HepG2 (cell line): ENCODE results near the gene GPBAR1. TPM values are rescaled to one million over a fixed set of nuclear protein-coding genes. Genes with fewer than 3 reads are reported as not detected.

Experiments
- ARHGAP35 ChIP-seq: sonication (generic); formaldehyde crosslinking; IDR thresholded peaks from 2 replicates; pipeline ENCODE4 v1.9.0; 2022; ENCODE audit warnings: mild to moderate bottlenecking, inconsistent platforms, moderate library complexity, missing genetic modification reagents, borderline replicate concordance
- BCL6 ChIP-seq: IDR thresholded peaks from 2 replicates; pipeline ENCODE4 v1.6.1; 2016; ENCODE audit warnings: missing genetic modification reagents, missing compliant biosample characterization
- CENPX ChIP-seq: sonication (generic); formaldehyde crosslinking; IDR thresholded peaks from 2 replicates; pipeline ENCODE4 v1.9.0; 2021; ENCODE audit warnings: mild to moderate bottlenecking, missing genetic modification reagents, moderate library complexity
- ERF ChIP-seq: IDR thresholded peaks from 2 replicates; pipeline ENCODE4 v1.6.1; 2018; ENCODE audit warnings: missing biosample characterization, missing genetic modification reagents
- FOXA1 ChIP-seq, 2 experiments: fragments of 450-650 bp in 1 of 2; sonication (generic) in 1 of 2; formaldehyde crosslinking in 1 of 2; IDR thresholded peaks; 2 replicates each; pipeline versions ENCODE4 v1.4.0 to v1.6.1; 2016 to 2020; ENCODE audit warnings: missing genetic modification reagents in 1 of 2
- FOXA3 ChIP-seq: IDR thresholded peaks from 2 replicates; pipeline ENCODE4 v1.6.1; 2016; ENCODE audit warnings: missing genetic modification reagents, missing compliant biosample characterization
- GABPA ChIP-seq, 2 experiments: IDR thresholded peaks; 2 replicates each; pipeline ENCODE4 v1.6.1; 2011 to 2016; ENCODE audit warnings: low read depth in 2 of 2, low read length in 1 of 2, missing biosample characterization in 1 of 2, missing genetic modification characterization in 1 of 2
- HIC2 ChIP-seq: sonication (generic); formaldehyde crosslinking; IDR thresholded peaks from 2 replicates; pipeline ENCODE4 v1.9.0; 2022; ENCODE audit warnings: low read depth, missing genetic modification reagents
- HOMEZ ChIP-seq: IDR thresholded peaks from 2 replicates; pipeline ENCODE4 v1.6.1; 2016; ENCODE audit warnings: low read depth
- ISL2 ChIP-seq: sonication (generic); formaldehyde crosslinking; IDR thresholded peaks from 2 replicates; pipeline ENCODE4 v1.5.0; 2020; ENCODE audit warnings: missing genetic modification reagents
- KMT2B ChIP-seq: IDR thresholded peaks from 2 replicates; pipeline ENCODE4 v1.6.1; 2016; ENCODE audit warnings: missing genetic modification reagents, missing compliant biosample characterization
- NCOR1 ChIP-seq: fragments of 200-600 bp; sonication (generic); IDR thresholded peaks from 2 replicates; pipeline ENCODE4 v1.7.0; 2017; ENCODE audit warnings: antibody characterized with exemption, low read length, borderline replicate concordance
- RARA ChIP-seq: IDR thresholded peaks from 2 replicates; pipeline ENCODE4 v1.6.1; 2016; ENCODE audit warnings: missing genetic modification reagents, missing compliant biosample characterization
- RFXANK ChIP-seq: IDR thresholded peaks from 2 replicates; pipeline ENCODE4 v1.6.1; 2016
- RXRB ChIP-seq: IDR thresholded peaks from 2 replicates; pipeline ENCODE4 v1.6.1; 2016; ENCODE audit warnings: borderline replicate concordance, missing genetic modification reagents, missing compliant biosample characterization
- SMAD1 ChIP-seq: sonication (generic); formaldehyde crosslinking; IDR thresholded peaks from 2 replicates; pipeline ENCODE4 v1.4.0; 2020; ENCODE audit warnings: missing genetic modification reagents, low read depth, mild to moderate bottlenecking, borderline replicate concordance
- SRSF1 ChIP-seq: fragments of 200-400 bp; formaldehyde crosslinking; optimal IDR thresholded peaks from 2 replicates; pipeline ENCODE3; 2017; ENCODE audit warnings: mild to moderate bottlenecking, low read depth, low read length, moderate library complexity
- TAF1 ChIP-seq: sonication (generic); formaldehyde crosslinking; IDR thresholded peaks from 2 replicates; pipeline ENCODE4 v1.4.0; 2020; ENCODE audit warnings: missing genetic modification reagents
- TBX2 ChIP-seq: sonication (generic); formaldehyde crosslinking; IDR thresholded peaks from 2 replicates; pipeline ENCODE4 v1.5.0; 2020; ENCODE audit warnings: missing genetic modification reagents, mild to moderate bottlenecking, borderline replicate concordance
- TERF1 ChIP-seq: sonication (generic); formaldehyde crosslinking; IDR thresholded peaks from 2 replicates; pipeline ENCODE4 v1.8.0; 2022; ENCODE audit warnings: mild to moderate bottlenecking, missing genetic modification reagents, moderate library complexity
- ZBTB7B ChIP-seq: sonication (generic); formaldehyde crosslinking; IDR thresholded peaks from 2 replicates; pipeline ENCODE4 v1.4.0; 2020; ENCODE audit warnings: missing genetic modification reagents
- ZFP37 ChIP-seq: sonication (generic); formaldehyde crosslinking; IDR thresholded peaks from 2 replicates; pipeline ENCODE4 v1.4.0; 2020; ENCODE audit warnings: missing genetic modification reagents, borderline replicate concordance
- ZNF205 ChIP-seq: IDR thresholded peaks from 2 replicates; pipeline ENCODE4 v1.6.1; 2018; ENCODE audit warnings: missing biosample characterization, missing genetic modification reagents
- ZNF230 ChIP-seq: sonication (generic); formaldehyde crosslinking; IDR thresholded peaks from 2 replicates; pipeline ENCODE4 v1.4.0; 2020; ENCODE audit warnings: mild to moderate bottlenecking, missing genetic modification reagents
- ZNF317 ChIP-seq: sonication (generic); formaldehyde crosslinking; IDR thresholded peaks from 2 replicates; pipeline ENCODE4 v1.5.0; 2020; ENCODE audit warnings: mild to moderate bottlenecking, missing genetic modification reagents
- ZNF546 ChIP-seq: sonication (generic); formaldehyde crosslinking; conservative IDR thresholded peaks from 2 replicates; pipeline ENCODE4 v1.8.1; 2023; ENCODE audit warnings: mild to moderate bottlenecking, missing genetic modification reagents
- ZNF549 ChIP-seq: sonication (generic); formaldehyde crosslinking; IDR thresholded peaks from 2 replicates; pipeline ENCODE4 v1.5.0; 2020; ENCODE audit warnings: missing genetic modification reagents
- ZNF614 ChIP-seq: IDR thresholded peaks from 2 replicates; pipeline ENCODE4 v1.6.1; 2018; ENCODE audit warnings: missing biosample characterization, missing genetic modification reagents, inconsistent platforms, borderline replicate concordance
- ZNF768 ChIP-seq: sonication (generic); formaldehyde crosslinking; IDR thresholded peaks from 2 replicates; pipeline ENCODE4 v1.4.0; 2020; ENCODE audit warnings: missing genetic modification reagents
- ZSCAN31 ChIP-seq: sonication (generic); formaldehyde crosslinking; IDR thresholded peaks from 2 replicates; pipeline ENCODE4 v1.5.0; 2020; ENCODE audit warnings: low read depth, mild to moderate bottlenecking, missing genetic modification reagents
- polyA plus RNA-seq, 8 experiments: library from polyadenylated mRNA; depleted of rRNA in 3 of 8; stranded (reverse) in 7 of 8; unstranded in 1 of 8; fragments of >200 nt; fragmentation: Illumina TruSeq in 4 of 8; extraction: Trizol in 4 of 8; gene quantifications; 2 replicates each; pipeline versions ENCODE4 v1.2.1 to v1.2.3, GENCODE V29; 2011 to 2016; ENCODE audit warnings: low read depth in 4 of 8, missing spikeins in 1 of 8, mixed read lengths in 1 of 8; ENCODE audit not compliant: insufficient read depth in 1 of 8
- total RNA-seq, 5 experiments: library from RNA; depleted of rRNA; stranded (reverse); fragments of >200 nt; fragmentation: Illumina TruSeq; extraction: Trizol; gene quantifications; 2 replicates each; pipeline ENCODE4 v1.2.3, GENCODE V29; 2016; ENCODE audit warnings: low read depth in 1 of 5

The GPBAR1 gene
- total and polyA plus RNA-seq, 2 of the 13 experiments (the other 11 are each of a cell fraction or from before 2014, with no cell fraction given), result 0.05 to 0.09 TPM

GRCh38 chr2:218296200-218296599 lies 35.4 kb downstream of the GPBAR1 start (continued):
- TF ChIP-seq HOMEZ, result no peak
- no peak for TF ChIP-seq CENPX (CRISPR knock-in tag)
- TF ChIP-seq NCOR1, result no peak
- no peak for TF ChIP-seq ZNF230 (CRISPR knock-in tag)
- TF ChIP-seq ZNF546 (CRISPR knock-in tag), result no peak
- TF ChIP-seq ZNF614 (CRISPR knock-in tag), result no peak
- no peak for TF ChIP-seq ARHGAP35 (CRISPR knock-in tag)
- TF ChIP-seq ISL2 (CRISPR knock-in tag), result peak; percentile 9; the same call in 1 of the 2 replicates
- no peak for TF ChIP-seq ZNF768
- 0 out of 2 replicates have a peak, but pooled peaks have one; percentile 3 for TF ChIP-seq TBX2 (CRISPR knock-in tag)
- TF ChIP-seq ERF (CRISPR knock-in tag), result 0 out of 2 replicates have a peak, but pooled peaks have one; percentile 4
- TF ChIP-seq BCL6, result peak; percentile 62
- TF ChIP-seq FOXA3 (CRISPR knock-in tag), result peak; percentile 32; the same call in 1 of the 2 replicates
- TF ChIP-seq HIC2 (CRISPR knock-in tag), result no peak
- no peak for TF ChIP-seq TERF1
- TF ChIP-seq RFXANK, result no peak
- TF ChIP-seq SRSF1, result no peak
- 0 out of 2 replicates have a peak, but pooled peaks have one; percentile 10 for TF ChIP-seq ZNF317 (CRISPR knock-in tag)
- TF ChIP-seq RXRB (CRISPR knock-in tag), result peak; percentile 29; the same call in 1 of the 2 replicates
- no peak for TF ChIP-seq KMT2B (CRISPR knock-in tag)
- TF ChIP-seq ZFP37, result no peak
- TF ChIP-seq ZBTB7B, result no peak
- TF ChIP-seq ZSCAN31 (CRISPR knock-in tag), result peak; percentile 39; the same call in 1 of the 2 replicates
- TF ChIP-seq RARA (CRISPR knock-in tag), result peak; percentile 64
- no peak for TF ChIP-seq SMAD1 (CRISPR knock-in tag)
- peak; percentile 34; the same call in 1 of the 2 replicates for TF ChIP-seq TAF1
- no peak for TF ChIP-seq ZNF549 (CRISPR knock-in tag)
- TF ChIP-seq ZNF205 (CRISPR knock-in tag), result no peak
- TF ChIP-seq FOXA1 (IDR thresholded peaks at IDR 0.05), result no peak
- peak; percentile 65 for TF ChIP-seq FOXA1 (CRISPR knock-in tag; IDR thresholded peaks at IDR 0.05)
- no peak for TF ChIP-seq GABPA (IDR thresholded peaks at IDR 0.05; ENCODE audit: low read depth, low read length)
- TF ChIP-seq GABPA (CRISPR knock-in tag; IDR thresholded peaks at IDR 0.05; ENCODE audit: low read depth), result no peak
